NCI-H187 treated with DMSO at 0.1 percent for 48 hours (cell line): Measurements from ENCODE around the gene WBP1L.
"Not testable (repeated sequence)": the region's sequence is repeated elsewhere in the genome, so short reads cannot be mapped to it uniquely, and the experiment has no call there.

ENCODE experiments used
- DNase-seq: peaks from one replicate; lab custom pipeline; 2025; lab: John Stamatoyannopoulos, UW

WBP1L gene

DNA sequence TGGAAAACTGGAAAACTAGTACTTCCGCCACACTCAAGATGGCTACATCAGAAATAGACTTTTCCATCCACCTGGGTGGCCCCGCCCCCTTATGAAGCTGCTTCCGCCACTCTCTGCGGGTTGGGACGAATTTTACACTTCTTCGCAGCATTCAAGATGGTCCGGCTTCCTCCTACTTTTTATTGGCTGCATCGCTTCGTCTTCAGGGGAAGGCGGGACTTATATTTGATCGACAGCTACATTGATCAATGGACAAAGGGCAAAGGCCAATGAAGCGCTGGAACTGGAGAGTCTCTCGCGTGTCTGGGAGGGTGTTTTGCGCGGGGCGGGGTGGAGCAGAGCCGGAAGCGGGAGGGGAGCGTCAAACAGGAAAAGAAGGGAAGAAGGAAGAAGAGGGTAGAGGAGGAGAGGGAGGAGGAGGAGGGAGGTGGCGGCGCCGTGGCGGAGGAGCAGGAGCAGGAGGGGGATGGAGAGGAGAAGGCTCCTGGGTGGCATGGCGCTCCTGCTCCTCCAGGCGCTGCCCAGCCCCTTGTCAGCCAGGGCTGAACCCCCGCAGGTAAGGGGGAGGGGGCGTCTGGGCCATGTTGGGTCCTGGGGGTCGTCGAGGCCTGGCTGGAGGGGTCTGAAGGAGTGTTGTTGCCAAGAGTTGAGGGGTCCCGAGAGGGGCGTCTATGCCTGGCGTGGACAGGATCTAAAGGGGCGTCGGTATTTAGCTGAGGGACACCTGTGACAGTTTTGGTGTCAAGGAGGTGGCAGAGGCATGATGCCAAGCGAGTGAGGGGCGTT is at the start of gene WBP1L:
TSS of gene WBP1L (plus strand) at position 361 of the 786 bp plus-strand sequence. CDS start at position 467, 106 bp downstream.
- DNase-seq, result peak; percentile 93

DNA sequence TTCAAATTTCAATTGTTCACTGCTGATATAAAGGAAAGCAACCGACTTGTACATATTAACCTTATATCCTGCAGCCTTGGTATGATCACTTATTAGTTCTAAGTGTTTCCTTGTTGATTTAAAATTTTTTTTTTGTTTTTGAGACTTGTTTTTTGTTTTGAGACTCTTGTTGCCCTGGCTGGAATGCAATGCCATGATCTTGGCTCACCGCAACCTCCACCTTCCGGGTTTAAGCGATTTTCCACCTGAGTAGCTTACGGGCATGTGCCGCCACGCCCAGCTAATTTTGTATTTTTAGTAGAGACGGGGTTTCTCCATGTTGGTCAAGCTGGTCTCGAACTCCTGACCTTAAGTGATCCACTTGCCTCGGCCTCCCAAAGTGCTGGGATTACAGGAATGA is 48.3 kb upstream of the WBP1L start:
- not testable (repeated sequence) for DNase-seq

- DNase-seq, result no peak
These were observed 47.0 kb upstream of the WBP1L start for GRCh38 chr10:102696736-102697135.

DNA sequence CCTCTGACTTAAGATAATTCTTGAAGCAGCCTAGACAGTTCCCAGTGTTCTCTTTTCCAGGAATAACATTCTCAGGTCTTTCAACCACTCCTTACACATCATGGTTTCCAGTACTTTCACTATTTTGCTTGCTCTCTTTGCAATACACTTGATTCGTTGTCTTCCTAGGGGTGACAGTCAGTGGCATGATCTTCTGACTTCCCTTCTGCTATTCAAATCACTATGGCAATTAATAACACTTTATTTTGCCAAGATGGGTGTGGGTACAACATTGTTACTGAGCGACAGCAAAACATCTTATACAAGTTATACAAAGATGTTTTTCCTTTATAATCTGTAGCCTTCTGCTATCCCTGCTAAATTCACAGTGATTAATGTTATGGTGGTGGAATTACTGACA is 44.9 kb upstream of the WBP1L start:
- DNase-seq, result no peak

GRCh38 chr10:102701272-102701671 is 42.5 kb upstream of the WBP1L start:
- DNase-seq, result no peak

DNA sequence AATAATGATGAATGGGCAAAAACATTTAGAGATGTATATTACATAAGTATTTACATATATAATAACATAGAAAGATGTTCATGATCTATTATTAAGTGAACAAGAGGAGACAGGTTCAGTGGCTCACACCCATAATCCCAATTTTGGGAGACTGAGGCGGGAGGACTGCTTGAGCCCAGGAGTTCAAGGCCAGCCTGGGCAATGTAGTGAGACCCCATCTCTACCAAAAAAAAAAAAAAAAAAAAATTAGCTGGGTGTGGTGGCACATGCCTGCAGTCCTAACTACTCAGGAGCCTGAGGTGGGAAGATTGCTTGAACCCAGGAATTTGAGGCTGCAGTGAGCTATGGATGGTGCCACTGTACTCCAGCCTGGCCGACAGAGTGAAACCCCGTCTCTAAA is 42.0 kb upstream of the WBP1L start:
- DNase-seq, result no peak

DNA sequence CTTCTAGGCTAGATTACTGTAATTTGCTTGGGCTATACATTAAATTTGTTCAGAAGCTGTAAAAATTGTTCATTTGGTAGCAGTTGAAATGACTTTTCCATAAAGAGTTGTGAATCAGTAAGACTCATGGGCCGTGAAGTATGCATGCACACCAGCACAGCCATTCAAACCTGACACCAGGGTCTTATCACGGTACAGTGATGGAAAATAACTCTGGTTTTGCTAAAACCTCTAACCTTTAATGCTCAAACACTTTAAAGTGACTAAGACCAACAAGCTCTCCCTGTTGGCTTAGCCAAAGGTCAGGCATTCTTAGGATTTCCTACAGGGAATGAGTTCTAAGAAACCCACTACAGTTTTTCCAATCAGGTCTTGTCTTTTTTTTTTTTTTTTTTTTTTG is 41.0 kb upstream of the WBP1L start:
- DNase-seq, result no peak

GRCh38 chr10:102704915-102705314 is 38.8 kb upstream of the WBP1L start:
- DNase-seq, result no peak

- no peak for DNase-seq
These were observed 38.2 kb upstream of the WBP1L start for GRCh38 chr10:102705531-102705930.

GRCh38 chr10:102710609-102711008 is 33.1 kb upstream of the WBP1L start:
- no peak for DNase-seq

DNA sequence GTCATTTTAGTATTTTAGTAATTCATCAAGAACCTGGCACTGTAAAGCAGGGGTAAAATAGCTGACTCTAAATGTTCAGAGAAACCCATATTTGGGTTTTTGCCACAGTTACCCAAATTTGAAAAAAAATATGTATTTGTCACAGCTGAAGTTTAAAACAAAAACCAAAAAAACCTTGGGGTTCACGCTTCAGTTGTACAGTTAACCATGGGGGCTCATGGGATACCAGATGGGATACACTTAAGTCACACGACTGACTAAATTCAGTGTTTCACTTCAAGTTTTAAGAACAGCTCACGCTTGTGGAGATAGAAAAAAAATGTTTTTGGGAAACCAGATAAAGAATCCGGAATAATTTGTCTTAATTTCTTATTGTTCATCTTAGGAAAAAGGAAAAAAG is 31.7 kb upstream of the WBP1L start:
- DNase-seq, result no peak

DNA sequence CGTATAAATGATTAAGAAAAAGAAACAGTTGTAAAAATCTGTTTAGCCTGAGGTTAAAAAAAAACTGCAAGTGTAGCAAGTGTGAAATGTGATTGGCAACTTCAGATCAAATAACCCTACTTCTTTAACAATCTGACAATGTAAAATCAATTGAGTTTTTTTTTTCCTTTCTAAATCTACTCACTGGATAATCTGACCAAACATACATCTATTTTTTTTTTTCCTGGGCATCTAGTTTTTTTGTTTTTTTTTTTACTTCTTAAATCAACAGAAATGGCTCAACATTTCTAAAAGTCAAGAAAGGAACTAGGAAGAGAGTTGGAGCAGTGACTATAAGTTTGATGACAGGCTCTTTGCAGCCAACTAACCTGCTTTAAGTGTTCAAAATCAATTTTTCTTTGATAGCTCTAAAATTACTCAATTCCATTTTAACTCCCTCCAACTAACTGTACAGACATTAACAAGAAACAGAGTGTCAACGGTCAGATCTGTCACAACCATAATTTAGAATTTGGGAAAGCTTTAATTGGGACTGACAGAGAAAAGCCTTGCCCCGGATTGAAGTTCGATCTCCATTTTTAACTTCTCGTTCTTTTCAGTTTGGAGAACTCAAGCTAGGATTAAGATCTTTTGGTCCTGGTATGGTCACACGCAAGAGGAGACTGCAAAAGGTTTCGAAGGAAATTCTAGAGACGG is 30.8 kb upstream of the WBP1L start:
- no peak for DNase-seq

- DNase-seq, result no peak
These were observed 30.3 kb upstream of the WBP1L start for GRCh38 chr10:102713539-102713813.

GRCh38 chr10:102713814-102714620 is 29.7 kb upstream of the WBP1L start, which contains the start of gene ARL3:
Gene ARL3, minus strand, starts transcription at chr10:102714397. Its CDS starts 122 bp downstream, at chr10:102714275.
- DNase-seq, result peak; percentile 54

DNA sequence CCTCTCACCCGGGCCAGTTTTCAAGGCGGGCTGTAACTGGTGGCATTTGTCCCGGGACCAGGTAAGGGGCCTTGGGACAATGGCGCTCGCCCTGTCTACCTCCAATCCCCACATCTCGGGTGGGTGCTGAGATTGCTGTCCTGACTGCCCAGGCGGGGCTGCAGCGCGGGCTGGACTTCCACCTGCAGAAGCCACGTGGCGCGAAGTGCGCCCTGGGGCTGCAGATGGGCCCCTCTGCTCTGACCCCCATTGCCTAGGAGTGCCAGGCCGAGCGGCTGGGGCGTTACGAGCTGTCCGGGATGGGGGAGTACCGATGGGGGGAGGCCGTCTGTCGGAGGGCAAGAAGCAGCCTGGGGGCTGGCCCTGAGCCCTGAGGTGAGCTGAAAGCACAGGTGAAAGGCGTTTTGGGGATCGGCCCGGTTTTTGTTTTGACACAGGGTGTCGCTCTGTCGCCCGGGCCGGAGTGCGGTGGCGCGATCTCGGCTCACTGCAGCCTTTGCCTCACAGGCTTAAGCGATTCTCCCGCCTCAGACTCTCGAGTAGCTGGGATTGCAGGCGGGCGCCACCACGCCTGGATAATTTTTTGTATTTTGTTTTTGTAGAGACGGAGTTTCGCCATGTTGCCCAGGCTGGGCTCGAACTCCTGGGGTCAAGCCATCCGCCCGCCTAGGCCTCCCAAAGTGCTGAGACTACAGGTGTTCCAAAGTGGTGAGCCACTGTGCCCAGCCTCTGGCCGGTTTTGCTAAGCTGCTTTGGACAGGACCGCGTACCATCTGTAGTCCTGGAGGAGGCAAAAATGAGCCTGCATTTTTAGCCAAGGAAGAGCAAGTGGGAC is 28.9 kb upstream of the WBP1L start, which contains the start of gene SFXN2:
TSS of gene SFXN2 (plus strand) at position 16 of the 835 bp plus-strand sequence. CDS start 12,001 bp downstream, outside the sequence.
- no peak for DNase-seq

GRCh38 chr10:102715880-102716279 is 27.9 kb upstream of the WBP1L start:
- no peak for DNase-seq

DNA sequence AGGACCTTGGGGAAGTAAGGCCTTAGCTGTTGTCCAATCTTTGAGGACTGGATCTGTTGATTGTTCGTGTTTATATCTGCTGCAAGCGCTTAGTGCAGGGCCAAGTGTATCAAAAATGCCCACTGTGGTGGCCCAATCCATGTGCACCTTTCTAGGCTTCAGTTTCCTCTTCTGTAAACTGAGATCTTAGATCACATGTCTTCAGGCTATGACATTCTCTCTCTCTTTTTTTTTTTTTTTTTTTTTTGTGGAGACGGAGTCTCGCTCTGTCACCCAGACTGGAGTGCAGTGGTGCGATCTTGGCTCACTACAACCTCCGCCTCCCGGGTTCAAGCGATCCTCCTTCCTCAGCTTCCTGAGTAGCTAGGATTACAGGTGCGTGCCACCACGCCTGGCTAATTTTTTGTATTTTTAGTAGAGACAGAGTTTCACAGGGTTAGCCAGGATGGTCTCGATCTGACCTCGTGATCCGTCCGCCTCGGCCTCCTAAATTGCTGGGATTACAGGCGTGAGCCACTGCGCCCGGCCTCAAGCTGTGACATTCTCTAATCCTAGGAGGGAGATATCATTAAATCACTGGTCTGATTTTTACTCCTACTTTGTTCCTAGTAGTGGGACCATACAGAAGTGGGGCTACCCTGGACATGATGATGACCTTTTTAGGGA is 26.7 kb upstream of the WBP1L start:
- DNase-seq, result not testable (repeated sequence)

- no peak for DNase-seq
These were observed 25.5 kb upstream of the WBP1L start for GRCh38 chr10:102718220-102718619.

DNA sequence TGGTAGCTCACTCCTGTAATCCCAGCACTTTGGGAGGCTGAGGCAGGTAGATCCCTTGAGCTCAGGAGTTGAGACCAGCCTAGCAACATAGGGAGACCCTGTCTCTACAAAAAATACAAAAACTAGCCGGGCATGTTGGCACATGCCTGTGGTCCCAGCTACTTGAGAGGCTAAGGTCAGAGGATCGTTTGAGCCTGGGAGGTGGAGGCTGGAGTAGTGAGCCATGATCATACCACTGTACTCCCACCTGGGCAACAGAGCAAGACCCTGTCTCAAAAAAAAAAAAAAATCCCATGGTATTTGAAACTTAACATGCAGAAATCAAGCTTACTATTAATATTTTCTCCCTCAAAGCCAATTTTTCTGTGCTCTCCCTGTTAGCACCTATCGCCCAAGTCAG is 23.4 kb upstream of the WBP1L start:
- DNase-seq, result no peak

- no peak for DNase-seq
These were observed 22.9 kb upstream of the WBP1L start for GRCh38 chr10:102720775-102721301.

GRCh38 chr10:102721954-102722353 is 21.8 kb upstream of the WBP1L start:
- no peak for DNase-seq
